ENCODE measurements around the gene CHMP1A. TPM values are rescaled to one million over a fixed set of nuclear protein-coding genes. Genes with fewer than 3 reads are reported as not detected.

CHMP1A gene
- total and polyA plus RNA-seq, 2 experiments from 2014 or later = 42.3 to 81.9 TPM

DNA sequence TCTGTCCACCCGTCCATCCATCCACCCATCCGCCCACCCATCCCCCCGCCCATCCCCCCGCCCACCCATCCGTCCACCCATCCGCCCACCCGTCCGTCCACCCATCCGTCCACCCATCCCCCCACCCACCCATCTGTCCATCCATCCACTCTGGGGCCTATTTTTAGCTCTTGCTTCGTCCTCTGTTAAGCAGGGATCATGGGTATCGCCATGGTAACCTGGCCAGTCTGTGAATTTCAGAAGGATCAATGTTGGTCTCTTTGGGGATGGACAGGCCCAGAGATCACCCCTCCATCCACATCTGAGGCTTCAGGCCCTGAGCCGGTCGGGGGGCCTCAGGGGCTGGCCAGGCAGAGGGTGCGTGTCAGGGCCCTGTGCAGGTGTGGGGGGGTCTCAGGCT lies 59.3 kb downstream of the CHMP1A start:
- Histone ChIP-seq H3K36me3 (ENCODE audit: insufficient read depth) (no peaks in the 10 kb centered on the region), H3K27me3 (ENCODE audit: insufficient read depth) (no peaks in the 10 kb centered on the region), H3K79me2 (replicated peaks; ENCODE audit: insufficient read depth) (no peaks in the 10 kb centered on the region), H3K4me1 (ENCODE audit: insufficient read depth) (peaks cover 11% of the 10 kb centered on the region), H3K9me2 (ENCODE audit: insufficient read depth) (no peaks in the 10 kb centered on the region), H3K27ac (ENCODE audit: low read depth) (no peak overlapping the region), H4K20me1 (replicated peaks; ENCODE audit: insufficient read depth) (no peaks in the 10 kb centered on the region), H2AFZ (no peak overlapping the region), H3F3A (replicated peaks; ENCODE audit: low read depth) (no peaks in the 10 kb centered on the region), H3K4me3 (no peak overlapping the region), H3K4me2 (no peak overlapping the region)
- Mint-ChIP-seq H3K27ac (no peak overlapping the region), H3K27me3 (ENCODE audit: insufficient read depth, low read depth, poor library complexity) (peaks cover 18% of the 10 kb centered on the region), H3K9me3 (no peaks in the 10 kb centered on the region), H3K36me3 (ENCODE audit: low read depth) (no peaks in the 10 kb centered on the region), H3K4me3 (no peak overlapping the region), H3K4me1 (peaks cover 11% of the 10 kb centered on the region)
- TF ChIP-seq EZH2phosphoT487 (IDR thresholded peaks at IDR 0.05; ENCODE audit: unreplicated experiment) (no peak), CREB1 (CRISPR knock-in tag; IDR thresholded peaks at IDR 0.05; ENCODE audit: low read depth) (no peak), STAT1 (IDR thresholded peaks at IDR 0.05; ENCODE audit: unreplicated experiment) (no peak), ZNF331 (CRISPR knock-in tag; IDR thresholded peaks at IDR 0.05; ENCODE audit: low read depth) (no peak), EZH2 (IDR thresholded peaks at IDR 0.05; ENCODE audit: low read depth, unreplicated experiment) (no peak), JUNB (IDR thresholded peaks at IDR 0.05; ENCODE audit: unreplicated experiment) (no peak), ZNF462 (CRISPR knock-in tag; IDR thresholded peaks at IDR 0.05) (no peak), ZNF114 (CRISPR knock-in tag; IDR thresholded peaks at IDR 0.05) (no peak), POLR2AphosphoS5 (IDR thresholded peaks at IDR 0.05; ENCODE audit: low read depth) (no peak), REST (IDR thresholded peaks at IDR 0.05; ENCODE audit: unreplicated experiment) (no peak)
- TF ChIP-seq, protein P1, sequence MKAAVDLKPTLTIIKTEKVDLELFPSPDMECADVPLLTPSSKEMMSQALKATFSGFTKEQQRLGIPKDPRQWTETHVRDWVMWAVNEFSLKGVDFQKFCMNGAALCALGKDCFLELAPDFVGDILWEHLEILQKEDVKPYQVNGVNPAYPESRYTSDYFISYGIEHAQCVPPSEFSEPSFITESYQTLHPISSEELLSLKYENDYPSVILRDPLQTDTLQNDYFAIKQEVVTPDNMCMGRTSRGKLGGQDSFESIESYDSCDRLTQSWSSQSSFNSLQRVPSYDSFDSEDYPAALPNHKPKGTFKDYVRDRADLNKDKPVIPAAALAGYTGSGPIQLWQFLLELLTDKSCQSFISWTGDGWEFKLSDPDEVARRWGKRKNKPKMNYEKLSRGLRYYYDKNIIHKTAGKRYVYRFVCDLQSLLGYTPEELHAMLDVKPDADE (IDR thresholded peaks at IDR 0.05) = no peak
- TF ChIP-seq, protein P2, sequence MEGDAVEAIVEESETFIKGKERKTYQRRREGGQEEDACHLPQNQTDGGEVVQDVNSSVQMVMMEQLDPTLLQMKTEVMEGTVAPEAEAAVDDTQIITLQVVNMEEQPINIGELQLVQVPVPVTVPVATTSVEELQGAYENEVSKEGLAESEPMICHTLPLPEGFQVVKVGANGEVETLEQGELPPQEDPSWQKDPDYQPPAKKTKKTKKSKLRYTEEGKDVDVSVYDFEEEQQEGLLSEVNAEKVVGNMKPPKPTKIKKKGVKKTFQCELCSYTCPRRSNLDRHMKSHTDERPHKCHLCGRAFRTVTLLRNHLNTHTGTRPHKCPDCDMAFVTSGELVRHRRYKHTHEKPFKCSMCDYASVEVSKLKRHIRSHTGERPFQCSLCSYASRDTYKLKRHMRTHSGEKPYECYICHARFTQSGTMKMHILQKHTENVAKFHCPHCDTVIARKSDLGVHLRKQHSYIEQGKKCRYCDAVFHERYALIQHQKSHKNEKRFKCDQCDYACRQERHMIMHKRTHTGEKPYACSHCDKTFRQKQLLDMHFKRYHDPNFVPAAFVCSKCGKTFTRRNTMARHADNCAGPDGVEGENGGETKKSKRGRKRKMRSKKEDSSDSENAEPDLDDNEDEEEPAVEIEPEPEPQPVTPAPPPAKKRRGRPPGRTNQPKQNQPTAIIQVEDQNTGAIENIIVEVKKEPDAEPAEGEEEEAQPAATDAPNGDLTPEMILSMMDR (conservative IDR thresholded peaks at IDR 0.05; ENCODE audit: low read depth in 2 of 2) = no peak
- ATAC-seq = no peak
- DNase-seq (ENCODE audit: low spot score) = peak; percentile 48

Data from GM23338 (cell line).